Endothelial cell of umbilical vein (primary cell): Measurements from ENCODE around the gene CC2D1A. TPM values are rescaled to one million over a fixed set of nuclear protein-coding genes. Genes with fewer than 3 reads are reported as not detected.

Source experiments
- BruUV-seq: library from RNA; stranded (reverse); fragments of 400-500 nt; replicated peaks from 2 replicates; lab custom pipeline; 2021; lab: Mats Ljungman, UMichigan
- CTCF ChIA-PET: fragments of 300-600, 350-600 bp; sonication (Branson Sonifier 250); formaldehyde crosslinking; loops from one replicate; lab custom pipeline; 2021; ENCODE audit warnings: antibody characterized with exemption, inconsistent platforms; lab: Charles Lee
- POLR2A ChIA-PET: fragments of 300-600, 350-600 bp; sonication (Branson Sonifier 250); formaldehyde crosslinking; loops from one replicate; lab custom pipeline; 2021; ENCODE audit warnings: antibody characterized with exemption, inconsistent platforms; lab: Charles Lee
- DNase-seq: peaks from one replicate; pipeline ENCODE4 v3.0.0-alpha.2; 2011; ENCODE audit warnings: low read depth, low spot score
- FAIRE-seq: peaks from 2 replicates; lab custom pipeline; 2011; peaks lifted over from hg19 to GRCh38; lab: Jason Lieb, UNC
- H2AFZ ChIP-seq: 2 replicates; pipeline ENCODE4 v1.6.0; 2012; ENCODE audit warnings: low read depth, low read length, control low read depth, inconsistent platforms
- H3K27ac ChIP-seq: 2 replicates; pipeline ENCODE4 v1.5.1; 2011; ENCODE audit warnings: low read depth, mild to moderate bottlenecking, control low read depth, low read length, moderate library complexity; ENCODE audit not compliant: insufficient read depth
- H3K27me3 ChIP-seq, 2 experiments: 2 replicates each; pipeline versions ENCODE4 v1.6.0 to v1.6.1; 2011; ENCODE audit warnings: low read length in 2 of 2, mixed read lengths in 1 of 2; ENCODE audit not compliant: control insufficient read depth in 2 of 2, insufficient read depth in 2 of 2
- H3K36me3 ChIP-seq, 2 experiments: 2 replicates in 1 of 2; 3 replicates in 1 of 2; pipeline ENCODE4 v1.5.1; 2011; ENCODE audit warnings: low read length in 2 of 2, mild to moderate bottlenecking in 1 of 2, moderate library complexity in 1 of 2; ENCODE audit not compliant: control insufficient read depth in 2 of 2, insufficient read depth in 2 of 2; ENCODE audit errors: extremely low read depth in 1 of 2
- H3K4me1 ChIP-seq: 3 replicates; pipeline ENCODE4 v1.5.1; 2011; ENCODE audit warnings: mild to moderate bottlenecking, low read length; ENCODE audit not compliant: control insufficient read depth, insufficient read depth; ENCODE audit errors: extremely low read depth
- H3K4me2 ChIP-seq: 2 replicates; pipeline ENCODE4 v1.6.1; 2011; ENCODE audit warnings: low read length, control low read depth, mixed read lengths; ENCODE audit not compliant: insufficient read depth
- H3K4me3 ChIP-seq, 3 experiments: fragments of 200-600 bp in 1 of 3; sonication (generic), shearing (Covaris generic) in 1 of 3; replicated peaks in 1 of 3; 2 replicates each; pipeline ENCODE4 v1.5.1; 2011 to 2016; ENCODE audit warnings: control low read depth in 3 of 3, low read length in 3 of 3, mild to moderate bottlenecking in 2 of 3, inconsistent platforms in 1 of 3, low read depth in 1 of 3, moderate library complexity in 1 of 3; ENCODE audit not compliant: insufficient read depth in 1 of 3
- H3K79me2 ChIP-seq: 2 replicates; pipeline ENCODE4 v1.6.0; 2012; ENCODE audit warnings: low read length, inconsistent platforms; ENCODE audit not compliant: control insufficient read depth, insufficient read depth
- H3K9ac ChIP-seq: replicated peaks from 2 replicates; pipeline ENCODE3; 2011; ENCODE audit warnings: low read length, control low read depth; ENCODE audit not compliant: insufficient read depth; ENCODE audit errors: extremely low read depth
- H3K9me1 ChIP-seq: replicated peaks from 3 replicates; pipeline ENCODE4 v1.6.0; 2011; ENCODE audit warnings: mild to moderate bottlenecking, low read length; ENCODE audit not compliant: control insufficient read depth, insufficient read depth; ENCODE audit errors: extremely low read depth
- H3K9me3 ChIP-seq: replicated peaks from 2 replicates; pipeline ENCODE4 v1.5.1; 2012; ENCODE audit warnings: low read length, inconsistent platforms; ENCODE audit not compliant: control insufficient read depth, insufficient read depth
- H4K20me1 ChIP-seq: replicated peaks from 2 replicates; pipeline ENCODE3; 2011; ENCODE audit warnings: mild to moderate bottlenecking, low read length; ENCODE audit not compliant: control insufficient read depth, insufficient read depth; ENCODE audit errors: extremely low read depth
- CTCF ChIP-seq, 2 donors: IDR thresholded peaks; 1 replicate in 1 of 2; 2 replicates in 1 of 2; pipeline ENCODE4 v1.5.1; 2011; ENCODE audit warnings: low read length in 2 of 2, mild to moderate bottlenecking in 2 of 2, moderate library complexity in 2 of 2, control low read depth in 1 of 2, inconsistent platforms in 1 of 2, low read depth in 1 of 2; ENCODE audit not compliant: insufficient read depth in 1 of 2; ENCODE audit errors: extremely low read depth in 1 of 2
- EZH2 ChIP-seq: IDR thresholded peaks from 2 replicates; pipeline ENCODE4 v1.6.1; 2012; ENCODE audit warnings: borderline replicate concordance, low read depth, mild to moderate bottlenecking, moderate library complexity, low read length, inconsistent platforms; ENCODE audit not compliant: severe bottlenecking
- GATA2 ChIP-seq: IDR thresholded peaks from 2 replicates; pipeline ENCODE4 v1.7.0; 2011; ENCODE audit warnings: low read depth, mild to moderate bottlenecking, moderate library complexity, mixed read lengths, low read length; ENCODE audit not compliant: insufficient read length, insufficient read depth
- JUN ChIP-seq: IDR thresholded peaks from 2 replicates; pipeline ENCODE4 v1.6.1; 2011; ENCODE audit warnings: borderline replicate concordance, low read depth; ENCODE audit not compliant: insufficient read length, insufficient read depth
- MYC ChIP-seq: IDR thresholded peaks from one replicate; pipeline ENCODE4 v1.6.1; 2011; ENCODE audit warnings: mild to moderate bottlenecking, low read depth, low read length
- dilution Hi-C: fragments of 300-500 bp; cut with MboI; formaldehyde crosslinking; loops from one replicate; pipeline ENCODE4 v1.15.0; 2019; ENCODE audit warnings: low sequenced_read_pairs; ENCODE audit not compliant: extremely low pct_ligation_motif_present
- intact Hi-C: fragments of 100-400 bp; cut with micrococcal nuclease; formaldehyde crosslinking; loops from one replicate; pipeline ENCODE4 v1.10.0; 2022
- polyA plus RNA-seq, 4 experiments: library from polyadenylated mRNA; depleted of rRNA in 3 of 4; stranded (reverse) in 3 of 4; unstranded in 1 of 4; fragments of >200 nt; gene quantifications; 2 replicates each; pipeline versions ENCODE4 v1.2.1 to v1.2.3, GENCODE V29; 2011 to 2012; ENCODE audit warnings: missing spikeins in 1 of 4
- total RNA-seq: library from RNA; stranded (reverse); gene quantifications from 2 replicates; pipeline ENCODE4 v1.2.3, GENCODE V29; 2021

The CC2D1A gene
- total and polyA plus RNA-seq, 2 donors (not counting 3 experiments of a cell fraction or from before 2014, with no cell fraction given) = 13.6 to 33.7 TPM

GRCh38 chr19:13887018-13887436, 19.0 kb upstream of the CC2D1A start:
- Histone ChIP-seq H3K9ac (no peak overlapping the region), H3K79me2 (no peaks in the 10 kb centered on the region), H3K9me1 (no peaks in the 10 kb centered on the region), H3K27ac (no peak overlapping the region), H3K4me2 (no peak overlapping the region), H3K27me3 (no peaks in the 10 kb centered on the region), H3K4me1 (no peaks in the 10 kb centered on the region), H2AFZ (no peak overlapping the region), H3K9me3 (no peaks in the 10 kb centered on the region), H3K36me3 (no peaks in the 10 kb centered on the region), H4K20me1 (no peaks in the 10 kb centered on the region), H3K4me3 (no peak overlapping the region)
- intact Hi-C loops (no loop called here), dilution Hi-C loops (no loop called here)
- CTCF ChIA-PET = interaction anchor here (0.8 to 1.7 kb wide), 7 partner anchors 10 to 185 kb away, joined by 3 to 5 read pairs (median 4); partner anchors contain the start of genes MISP3 and PODNL1
- TF ChIP-seq MYC (no peak), JUN (no peak), EZH2 (no peak), GATA2 (no peak), CTCF (IDR thresholded peaks at IDR 0.05; ENCODE audit: extremely low read depth in 1 of 2, insufficient read depth in 1 of 2, low read depth in 1 of 2, low read length in 2 of 2) (no peak)
- DNase-seq (no peak), FAIRE-seq (no peak)
- POLR2A ChIA-PET = interaction anchor here (0.6 kb wide), 1 partner anchor 15 kb away, joined by 5 read pairs; no protein-coding TSS in a partner anchor
- BruUV-seq = no TSS peak
